T47D (cell line): ENCODE measurements around the gene HAUS3.

Experiments used
- DNase-seq, 2 experiments: peaks; one replicate each; pipeline versions ENCODE4 v3.0.0 to v3.0.0-alpha.2; 2011 to 2012; ENCODE audit warnings: low read depth in 1 of 2, low spot score in 1 of 2
- JUND ChIP-seq: IDR thresholded peaks from 2 replicates; pipeline ENCODE4 v1.6.1; 2012; ENCODE audit warnings: low read depth
- in situ Hi-C: cut with HindIII; loops from 2 replicates; pipeline ENCODE4 v1.10.0; 2016; ENCODE audit warnings: low sequenced_read_pairs, low pct_unique_long_range_greater_than_20kb

Gene HAUS3

GRCh38 chr4:2250357-2251072 is 8.6 kb upstream of the HAUS3 start:
- in situ Hi-C loops = no loop called here
- DNase-seq = no peak
- TF ChIP-seq JUND = no peak

- DNase-seq = no peak
- in situ Hi-C loops = no loop called here
- no peak for TF ChIP-seq JUND
Measured at GRCh38 chr4:2249526-2250356, 7.8 kb upstream of the HAUS3 start.

GRCh38 chr4:2248821-2249261 is 6.9 kb upstream of the HAUS3 start:
- in situ Hi-C loops = no loop called here
- no peak for DNase-seq
- no peak for TF ChIP-seq JUND

DNA sequence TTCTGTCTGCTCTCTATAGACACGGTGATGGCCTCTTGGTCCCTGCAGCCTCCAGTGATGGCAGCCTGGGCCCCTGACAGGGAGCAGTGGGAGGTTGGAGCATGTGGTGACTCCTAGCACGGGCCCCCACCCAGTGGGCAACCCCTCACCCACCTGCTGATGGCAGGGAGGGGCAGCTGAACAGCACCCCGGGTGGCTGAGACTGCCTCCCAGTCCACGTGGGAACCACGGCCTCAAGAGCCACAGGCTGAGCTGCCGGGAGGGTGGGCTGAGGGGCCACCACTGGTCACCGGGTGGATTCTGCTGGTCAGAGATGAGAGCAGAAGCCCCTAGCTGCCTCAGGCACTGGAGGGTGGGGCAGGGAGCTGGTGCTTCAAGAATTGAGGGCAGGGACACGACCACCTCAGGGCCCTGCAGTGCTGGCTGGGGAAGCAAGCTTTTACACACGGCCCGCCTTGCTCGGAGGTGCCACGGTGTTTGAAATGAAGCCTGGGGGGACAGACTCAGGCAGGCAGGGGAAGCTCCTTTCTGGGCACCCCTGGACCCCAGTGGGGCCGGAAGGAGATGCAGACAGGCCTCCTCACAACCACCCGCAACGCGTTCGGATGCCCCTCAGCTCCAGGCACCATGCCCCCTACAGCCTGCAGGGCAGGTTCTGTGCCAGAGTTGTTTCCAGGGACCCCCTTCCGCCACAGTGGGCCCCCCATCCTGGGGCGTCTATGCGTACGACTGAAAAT is 6.3 kb upstream of the HAUS3 start:
- no peak for DNase-seq
- in situ Hi-C loops = no loop called here

DNA sequence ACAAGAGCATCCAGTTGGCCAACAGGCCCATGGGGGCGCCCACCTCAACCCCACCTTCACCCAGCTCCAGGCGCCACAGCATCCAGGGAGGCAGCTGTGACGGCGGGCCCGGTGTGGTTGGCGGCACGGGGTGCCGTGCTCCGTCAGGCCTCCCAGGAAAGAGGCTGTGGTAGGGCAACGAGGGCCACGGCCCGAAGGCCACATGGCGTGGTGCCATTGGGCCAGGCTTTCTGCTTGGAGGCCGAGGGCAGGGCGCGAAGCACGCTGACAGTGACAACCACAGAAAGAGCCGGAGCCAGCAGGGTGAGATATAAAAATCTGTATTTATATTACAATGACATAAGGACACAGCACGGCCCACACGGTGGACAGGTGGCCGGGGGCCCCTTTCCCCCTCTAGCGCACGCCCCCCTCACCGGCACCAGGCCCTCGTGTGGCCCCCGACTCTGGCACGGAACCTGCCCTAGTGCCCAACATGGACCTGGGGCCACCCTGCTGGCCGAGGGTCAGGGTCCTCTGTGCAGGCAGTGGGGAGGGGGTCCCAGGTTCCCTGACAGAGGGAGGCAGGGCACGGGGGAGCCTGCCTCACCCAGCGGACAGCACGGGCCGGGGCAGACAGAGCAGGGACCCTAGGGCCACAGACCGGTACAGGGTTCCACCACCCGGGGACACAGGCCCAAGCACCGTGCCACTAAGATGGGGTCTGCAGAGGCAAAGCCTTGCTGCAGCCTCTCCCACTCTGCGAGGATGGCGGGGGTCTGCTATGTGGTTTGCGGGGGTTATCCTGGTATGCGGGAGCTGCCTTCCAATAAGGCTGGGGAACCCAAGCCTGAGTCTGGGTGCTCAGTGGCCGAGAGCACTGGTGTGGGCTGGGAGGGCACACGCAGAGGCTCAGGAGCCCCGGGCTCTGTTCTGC is 5.5 kb upstream of the HAUS3 start:
- TF ChIP-seq JUND = no peak
- no peak for DNase-seq
- in situ Hi-C loops = no loop called here

More for the DNA sequence above, 6.3 kb upstream of the HAUS3 start:
- TF ChIP-seq JUND = no peak

DNA sequence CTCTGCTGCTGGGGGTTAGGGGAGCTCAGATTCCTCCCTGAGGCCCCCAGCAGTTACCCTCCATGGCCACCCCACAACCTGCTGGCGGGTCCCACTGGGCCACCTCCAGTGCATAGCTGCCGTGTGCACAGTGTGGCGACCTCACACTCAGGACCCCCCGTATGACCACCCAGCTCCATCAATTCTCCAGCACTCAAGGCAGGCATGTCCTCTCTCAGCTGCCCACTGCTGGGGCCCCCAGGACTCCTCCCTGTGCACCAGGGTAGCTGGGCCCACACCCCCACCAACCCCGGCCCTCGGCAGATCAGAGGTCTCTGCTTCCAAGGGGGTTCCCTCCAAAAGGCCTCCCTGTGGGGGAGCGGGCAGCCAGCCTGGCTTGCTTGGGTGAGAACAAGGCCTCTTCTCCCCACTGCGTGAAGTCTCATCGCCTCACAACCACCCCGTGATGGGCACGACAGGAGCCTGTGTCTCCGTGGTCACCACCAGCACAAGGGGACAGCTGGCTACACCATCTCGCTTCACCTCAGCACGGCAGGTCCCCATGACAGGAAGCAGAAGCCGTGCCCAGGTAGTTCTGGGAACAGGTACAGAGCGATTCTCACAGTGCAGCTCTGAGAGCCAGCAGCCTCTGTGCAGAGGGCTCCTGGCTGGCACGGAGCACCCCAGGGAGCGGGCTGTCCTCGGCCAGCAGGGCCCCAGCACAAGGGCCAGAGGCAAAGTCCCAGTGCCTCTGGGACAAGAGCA is 4.6 kb upstream of the HAUS3 start:
- TF ChIP-seq JUND = no peak
- in situ Hi-C loops = no loop called here
- DNase-seq = no peak

DNA sequence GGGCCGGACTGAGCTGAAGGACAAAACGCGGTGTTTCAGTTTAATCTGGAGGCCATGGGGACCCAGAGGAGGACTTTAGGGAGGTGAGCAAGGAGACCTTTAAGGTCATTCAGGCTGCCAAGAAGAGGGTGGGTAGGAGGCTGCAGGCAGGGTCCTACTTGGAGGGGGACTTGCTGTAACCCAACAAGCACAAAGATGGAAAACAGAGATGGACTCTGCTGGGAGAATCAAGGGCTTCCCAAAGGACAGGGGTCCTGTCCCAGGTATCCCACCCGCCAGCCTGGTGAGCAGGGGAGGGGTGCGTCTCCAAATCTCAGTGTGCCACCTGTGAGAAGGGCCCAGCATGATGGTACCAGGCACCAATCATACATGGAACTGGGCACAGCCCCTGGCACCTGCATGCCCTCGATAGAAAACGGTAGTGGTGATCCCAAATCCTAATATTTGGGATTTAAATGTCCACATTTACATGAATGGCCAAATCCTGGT is 3.9 kb upstream of the HAUS3 start:
- in situ Hi-C loops = no loop called here
- no peak for DNase-seq
- no peak for TF ChIP-seq JUND

- TF ChIP-seq JUND = no peak
- in situ Hi-C loops = no loop called here
- DNase-seq = no peak
Measured at GRCh38 chr4:2245057-2245786, 3.3 kb upstream of the HAUS3 start.

DNA sequence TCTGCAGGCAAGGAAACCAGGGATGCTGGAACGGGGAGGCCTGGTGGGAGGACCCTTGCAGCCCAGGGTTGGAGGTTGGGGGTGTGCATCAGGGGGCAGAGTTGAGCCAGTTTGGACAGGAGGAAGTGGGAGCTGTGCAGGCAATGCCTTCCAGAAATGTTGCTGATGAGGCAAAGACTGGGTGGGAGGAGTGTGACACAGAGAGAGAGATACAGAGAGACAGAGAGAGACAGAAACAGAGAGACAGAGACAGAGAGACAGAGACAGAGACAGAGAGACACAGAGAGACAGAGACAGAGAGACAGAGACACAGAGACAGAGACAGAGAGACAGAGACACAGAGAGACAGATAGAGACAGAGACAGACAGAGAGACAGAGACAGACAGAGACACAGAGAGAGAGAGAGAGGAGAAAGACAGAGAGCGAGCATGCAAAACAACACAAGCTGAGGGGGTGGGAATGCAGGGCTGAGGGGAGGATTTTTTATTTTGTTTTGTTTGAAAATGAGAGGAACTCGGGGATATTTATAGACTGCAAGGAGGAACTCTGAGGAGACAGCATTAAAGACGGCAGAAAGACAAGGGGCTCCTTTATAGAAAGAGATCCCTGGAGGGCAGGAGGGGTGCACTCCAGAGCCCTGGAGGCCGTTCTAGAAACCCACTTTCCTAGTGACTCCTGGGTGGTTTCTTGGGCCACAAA is 1.9 kb upstream of the HAUS3 start:
- DNase-seq = no peak
- no peak for TF ChIP-seq JUND
- in situ Hi-C loops = no loop called here

GRCh38 chr4:2241003-2241402 is 918 bp downstream of the HAUS3 start:
- in situ Hi-C loops = no loop called here
- TF ChIP-seq JUND = no peak

More at GRCh38 chr4:2241003-2241402, 918 bp downstream of the HAUS3 start:
- no peak for DNase-seq
